ENCODE data around the gene PPP1R1C. TPM values are rescaled to one million over a fixed set of nuclear protein-coding genes. Genes with fewer than 3 reads are reported as not detected.

Gene PPP1R1C
- total RNA-seq, 1 experiment from 2014 or later: 4.0 TPM

GRCh38 chr2:182088681-182089320 is 103.1 kb downstream of the PPP1R1C start:
- Mint-ChIP-seq H3K4me3 (no peak overlapping the region), H3K27me3 (ENCODE audit: low read depth) (no peaks in the 10 kb centered on the region), H3K9me3 (peaks cover 4 to 5% of the 10 kb centered on the region in 2 experiments; a peak in 2 of 5 replicates), H3K27ac (no peak overlapping the region), H3K4me1 (peaks cover 0 to 3% of the 10 kb centered on the region in 2 experiments; a peak in 1 of 4 replicates), H3K36me3 (ENCODE audit: insufficient read depth in 1 of 3, low read depth in 3 of 3) (peaks cover 0 to 5% (median 3%) of the 10 kb centered on the region in 3 experiments; a peak in 4 of 7 replicates)
- H3K18ac ChIP-seq (ENCODE audit: insufficient read length, low read depth, low read length): no peak overlapping the region
- H3K79me2 ChIP-seq (ENCODE audit: insufficient read depth, low read length): no peaks in the 10 kb centered on the region
- no peaks in the 10 kb centered on the region for H3K27me3 ChIP-seq (ENCODE audit: insufficient read depth, low read length)
- no peaks in the 10 kb centered on the region for H3K9me3 ChIP-seq (ENCODE audit: control insufficient read depth, low read depth, low read length)
- no peak overlapping the region for H3K4me2 ChIP-seq (ENCODE audit: insufficient read depth, insufficient read length, low read length)
- no peaks in the 10 kb centered on the region for H3K79me1 ChIP-seq (ENCODE audit: insufficient read depth, low read depth, low read length, poor library complexity, severe bottlenecking)
- H4K5ac ChIP-seq (ENCODE audit: insufficient read length, low read depth, low read length): no peak overlapping the region
- H4K91ac ChIP-seq (ENCODE audit: insufficient read length, low read depth, low read length): no peak overlapping the region
- no peaks in the 10 kb centered on the region for H3K23me2 ChIP-seq (ENCODE audit: insufficient read length, low read depth, low read length, poor library complexity, severe bottlenecking)
- no peak overlapping the region for H3K27ac ChIP-seq (ENCODE audit: insufficient read length, low read depth, low read length)
- H2BK5ac ChIP-seq (ENCODE audit: insufficient read length, low read length): no peak overlapping the region
- H2BK12ac ChIP-seq (ENCODE audit: insufficient read length, low read depth, low read length): no peak overlapping the region
- no peak overlapping the region for H3T11ph ChIP-seq (ENCODE audit: low read length)
- no peak overlapping the region for H2BK15ac ChIP-seq (ENCODE audit: low read depth, low read length)
- H2AFZ ChIP-seq (ENCODE audit: low read length): no peak overlapping the region
- no peak overlapping the region for H2BK120ac ChIP-seq (ENCODE audit: low read depth, low read length, poor library complexity, severe bottlenecking)
- DNase-seq: no peak
- no peaks in the 10 kb centered on the region for H3K4me1 ChIP-seq (ENCODE audit: insufficient read depth, low read length)
- no peak overlapping the region for H2BK20ac ChIP-seq (ENCODE audit: low read depth, low read length, poor library complexity, severe bottlenecking)
- H3K9ac ChIP-seq (ENCODE audit: extremely low read depth, insufficient read length, low read length): no peak overlapping the region
- H3K23ac ChIP-seq (ENCODE audit: insufficient read length, low read depth, low read length): no peak overlapping the region
- TF ChIP-seq CTCF (conservative IDR thresholded peaks at IDR 0.05): no peak
- H4K8ac ChIP-seq (replicated peaks; ENCODE audit: insufficient read length, low read depth, low read length): no peak overlapping the region
- H3K56ac ChIP-seq (ENCODE audit: insufficient read length, low read depth, low read length): no peak overlapping the region
- no peak overlapping the region for H3K4ac ChIP-seq (ENCODE audit: low read depth, low read length)
- 100% methylated on average over 1 of the region's 3 CpGs for WGBS (ENCODE audit: extremely low coverage, insufficient read length, low lambda C conversion rate)
- no peaks in the 10 kb centered on the region for H4K20me1 ChIP-seq (ENCODE audit: control insufficient read depth, insufficient read depth, insufficient read length)
- no peak overlapping the region for H3K14ac ChIP-seq (ENCODE audit: insufficient read depth, low read length)
- H2AK5ac ChIP-seq (ENCODE audit: insufficient read length, low read length): no peak overlapping the region
